HepG2 (cell line): ENCODE results near the gene ATP6V0D1. TPM values are rescaled to one million over a fixed set of nuclear protein-coding genes. Genes with fewer than 3 reads are reported as not detected.
A peak's percentile ranks its signal among the peaks of the same experiment; 100 is the strongest.

Source experiments
- ADNP ChIP-seq: sonication (generic); formaldehyde crosslinking; IDR thresholded peaks from 2 replicates; pipeline ENCODE4 v1.4.0; 2020; ENCODE audit warnings: missing genetic modification reagents
- ASH2L ChIP-seq: fragments of 300-600, 200-600 bp; sonication (generic); IDR thresholded peaks from 2 replicates; pipeline ENCODE4 v1.7.0; 2017; ENCODE audit warnings: low read depth, mild to moderate bottlenecking, moderate library complexity, mixed read lengths, low read length; ENCODE audit not compliant: insufficient read length
- ETV5 ChIP-seq: IDR thresholded peaks from 2 replicates; pipeline ENCODE4 v1.6.1; 2018; ENCODE audit warnings: missing biosample characterization, missing genetic modification reagents, inconsistent platforms, borderline replicate concordance
- HNRNPK ChIP-seq: fragments of 200-400 bp; formaldehyde crosslinking; IDR thresholded peaks from 2 replicates; pipeline ENCODE4 v1.6.1; 2018; ENCODE audit warnings: low read length, low read depth, moderate library complexity, mild to moderate bottlenecking; ENCODE audit not compliant: poor library complexity, severe bottlenecking
- PHF21A ChIP-seq: sonication (generic); formaldehyde crosslinking; IDR thresholded peaks from 2 replicates; pipeline ENCODE4 v1.5.0; 2020; ENCODE audit warnings: mild to moderate bottlenecking, missing genetic modification reagents
- RELA ChIP-seq: sonication (generic); formaldehyde crosslinking; IDR thresholded peaks from 2 replicates; pipeline ENCODE4 v1.4.0; 2020; ENCODE audit warnings: missing genetic modification reagents
- REXO4 ChIP-seq: sonication (generic); formaldehyde crosslinking; IDR thresholded peaks from 2 replicates; pipeline ENCODE4 v1.8.0; 2022; ENCODE audit warnings: missing genetic modification reagents, mild to moderate bottlenecking, borderline replicate concordance
- RFX1 ChIP-seq: fragments of 450-650 bp; IDR thresholded peaks from 2 replicates; pipeline ENCODE4 v1.6.1; 2017
- RFX5 ChIP-seq: IDR thresholded peaks from 2 replicates; pipeline ENCODE4 v1.6.1; 2011; ENCODE audit warnings: low read depth, low read length, improper control_type of control experiment
- RFXANK ChIP-seq: IDR thresholded peaks from 2 replicates; pipeline ENCODE4 v1.6.1; 2016
- SAP130 ChIP-seq: IDR thresholded peaks from 2 replicates; pipeline ENCODE4 v1.6.1; 2016; ENCODE audit warnings: low read depth
- SOX6 ChIP-seq, 2 experiments: fragments of 450-650 bp in 1 of 2; sonication (generic) in 1 of 2; formaldehyde crosslinking in 1 of 2; IDR thresholded peaks; 2 replicates each; pipeline versions ENCODE4 v1.4.0 to v1.6.1; 2017 to 2020; ENCODE audit warnings: antibody characterized with exemption in 1 of 2, mild to moderate bottlenecking in 1 of 2, missing genetic modification reagents in 1 of 2
- SP2 ChIP-seq: sonication (generic); formaldehyde crosslinking; IDR thresholded peaks from 2 replicates; pipeline ENCODE4 v1.5.1; 2020; ENCODE audit warnings: mild to moderate bottlenecking, missing genetic modification reagents
- SSRP1 ChIP-seq: IDR thresholded peaks from 2 replicates; pipeline ENCODE4 v1.6.1; 2016; ENCODE audit warnings: control low read depth
- ZNF460 ChIP-seq: sonication (generic); formaldehyde crosslinking; IDR thresholded peaks from 2 replicates; pipeline ENCODE4 v1.5.1; 2020; ENCODE audit warnings: missing genetic modification reagents, mild to moderate bottlenecking, borderline replicate concordance
- ZNF468 ChIP-seq: sonication (generic); formaldehyde crosslinking; IDR thresholded peaks from 2 replicates; pipeline ENCODE4 v1.8.0; 2022; ENCODE audit warnings: mild to moderate bottlenecking, moderate library complexity, missing genetic modification reagents
- ZNF501 ChIP-seq: sonication (generic); formaldehyde crosslinking; IDR thresholded peaks from 2 replicates; pipeline ENCODE4 v1.5.1; 2020; ENCODE audit warnings: mild to moderate bottlenecking, moderate library complexity, missing genetic modification reagents
- ZNF792 ChIP-seq: IDR thresholded peaks from 2 replicates; pipeline ENCODE4 v1.6.1; 2016
- polyA plus RNA-seq, 8 experiments: library from polyadenylated mRNA; depleted of rRNA in 3 of 8; stranded (reverse) in 7 of 8; unstranded in 1 of 8; fragments of >200 nt; fragmentation: Illumina TruSeq in 4 of 8; extraction: Trizol in 4 of 8; gene quantifications; 2 replicates each; pipeline versions ENCODE4 v1.2.1 to v1.2.3, GENCODE V29; 2011 to 2016; ENCODE audit warnings: low read depth in 4 of 8, missing spikeins in 1 of 8, mixed read lengths in 1 of 8; ENCODE audit not compliant: insufficient read depth in 1 of 8
- total RNA-seq, 5 experiments: library from RNA; depleted of rRNA; stranded (reverse); fragments of >200 nt; fragmentation: Illumina TruSeq; extraction: Trizol; gene quantifications; 2 replicates each; pipeline ENCODE4 v1.2.3, GENCODE V29; 2016; ENCODE audit warnings: low read depth in 1 of 5
- TF ChIP-seq, protein P1 (sequence below): IDR thresholded peaks from 2 replicates; pipeline ENCODE4 v1.6.1; 2016; ENCODE audit warnings: missing genetic modification reagents, missing compliant biosample characterization
- TF ChIP-seq, protein P2 (sequence below), 2 experiments: sonication (generic) in 1 of 2; formaldehyde crosslinking in 1 of 2; IDR thresholded peaks; 2 replicates each; pipeline versions ENCODE4 v1.4.0 to v1.6.1; 2016 to 2020; ENCODE audit warnings: borderline replicate concordance in 1 of 2, low read depth in 1 of 2, mild to moderate bottlenecking in 1 of 2, missing genetic modification reagents in 1 of 2
- TF ChIP-seq, protein P3 (sequence below): sonication (generic); formaldehyde crosslinking; IDR thresholded peaks from 2 replicates; pipeline ENCODE4 v1.5.0; 2020; ENCODE audit warnings: mild to moderate bottlenecking, missing genetic modification reagents

The ATP6V0D1 gene
- total and polyA plus RNA-seq, 2 of the 13 experiments (the other 11 are each of a cell fraction or from before 2014, with no cell fraction given): 51.1 to 61.3 TPM

DNA sequence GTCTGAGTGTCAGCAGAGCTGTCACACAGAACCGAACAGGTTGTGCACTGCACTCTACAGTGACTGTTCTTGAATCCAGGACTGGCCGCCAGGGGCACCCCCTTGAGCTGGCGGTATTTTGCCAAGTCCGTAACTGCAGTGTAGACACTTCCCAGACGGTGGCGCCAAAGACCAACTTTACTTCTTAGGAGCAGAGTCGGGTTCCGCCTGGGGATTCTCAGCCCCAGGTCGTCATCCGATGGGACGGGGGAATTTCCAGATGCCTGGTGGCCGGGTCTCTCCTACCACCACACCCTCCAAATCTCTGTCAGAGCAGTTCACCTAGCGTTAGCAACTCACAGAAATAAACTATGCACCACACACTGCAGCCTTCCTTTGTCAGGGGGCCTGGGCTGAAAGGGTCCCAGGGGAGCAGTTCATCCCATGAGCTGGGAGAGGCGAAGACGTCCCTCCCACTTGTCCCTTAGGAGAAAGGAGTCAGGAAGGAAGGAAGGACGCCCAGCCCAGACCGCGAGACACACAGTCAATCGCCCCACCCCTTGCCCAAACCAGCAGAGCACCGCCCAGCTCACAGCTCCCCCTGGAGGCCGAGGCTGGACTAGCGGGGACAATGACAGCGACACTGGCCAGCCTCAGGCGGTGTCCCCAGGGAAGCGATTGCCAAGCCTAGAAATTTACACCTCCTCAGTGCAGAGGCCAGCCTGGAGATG is 40.3 kb upstream of the ATP6V0D1 start (continued):
- TF ChIP-seq ZNF501 (CRISPR knock-in tag): peak; percentile 97
- TF ChIP-seq RFX1: no peak
- peak; percentile 82 for TF ChIP-seq PHF21A (CRISPR knock-in tag)
- no peak for TF ChIP-seq ADNP
- TF ChIP-seq, protein P1, sequence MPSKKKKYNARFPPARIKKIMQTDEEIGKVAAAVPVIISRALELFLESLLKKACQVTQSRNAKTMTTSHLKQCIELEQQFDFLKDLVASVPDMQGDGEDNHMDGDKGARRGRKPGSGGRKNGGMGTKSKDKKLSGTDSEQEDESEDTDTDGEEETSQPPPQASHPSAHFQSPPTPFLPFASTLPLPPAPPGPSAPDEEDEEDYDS (CRISPR knock-in tag): peak; percentile 43; the same call in 1 of the 2 replicates
- TF ChIP-seq ETV5: peak; percentile 30; the same call in 1 of the 2 replicates
- no peak for TF ChIP-seq ZNF460 (CRISPR knock-in tag)
- no peak; the same call in 1 of the 2 replicates for TF ChIP-seq RFXANK (CRISPR knock-in tag)
- peak; percentile 82 for TF ChIP-seq ASH2L
- no peak for TF ChIP-seq SOX6 (IDR thresholded peaks at IDR 0.05)
- TF ChIP-seq SOX6 (CRISPR knock-in tag; IDR thresholded peaks at IDR 0.05): peak; percentile 53
- TF ChIP-seq RELA: peak; percentile 86
- no peak for TF ChIP-seq HNRNPK
- TF ChIP-seq, protein P2, sequence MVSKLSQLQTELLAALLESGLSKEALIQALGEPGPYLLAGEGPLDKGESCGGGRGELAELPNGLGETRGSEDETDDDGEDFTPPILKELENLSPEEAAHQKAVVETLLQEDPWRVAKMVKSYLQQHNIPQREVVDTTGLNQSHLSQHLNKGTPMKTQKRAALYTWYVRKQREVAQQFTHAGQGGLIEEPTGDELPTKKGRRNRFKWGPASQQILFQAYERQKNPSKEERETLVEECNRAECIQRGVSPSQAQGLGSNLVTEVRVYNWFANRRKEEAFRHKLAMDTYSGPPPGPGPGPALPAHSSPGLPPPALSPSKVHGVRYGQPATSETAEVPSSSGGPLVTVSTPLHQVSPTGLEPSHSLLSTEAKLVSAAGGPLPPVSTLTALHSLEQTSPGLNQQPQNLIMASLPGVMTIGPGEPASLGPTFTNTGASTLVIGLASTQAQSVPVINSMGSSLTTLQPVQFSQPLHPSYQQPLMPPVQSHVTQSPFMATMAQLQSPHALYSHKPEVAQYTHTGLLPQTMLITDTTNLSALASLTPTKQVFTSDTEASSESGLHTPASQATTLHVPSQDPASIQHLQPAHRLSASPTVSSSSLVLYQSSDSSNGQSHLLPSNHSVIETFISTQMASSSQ (IDR thresholded peaks at IDR 0.05; ENCODE audit: low read depth): no peak
- TF ChIP-seq, protein P2 (CRISPR knock-in tag; IDR thresholded peaks at IDR 0.05; ENCODE audit: borderline replicate concordance): peak; percentile 56; the same call in 1 of the 2 replicates
- TF ChIP-seq SSRP1 (CRISPR knock-in tag): no peak
- TF ChIP-seq ZNF792 (CRISPR knock-in tag): 0 out of 2 replicates have a peak, but pooled peaks have one; percentile 31
- TF ChIP-seq REXO4: no peak
- TF ChIP-seq ZNF468 (CRISPR knock-in tag): no peak
- TF ChIP-seq SAP130 (CRISPR knock-in tag): peak; percentile 83
- TF ChIP-seq RFX5: no peak
- TF ChIP-seq, protein P3, sequence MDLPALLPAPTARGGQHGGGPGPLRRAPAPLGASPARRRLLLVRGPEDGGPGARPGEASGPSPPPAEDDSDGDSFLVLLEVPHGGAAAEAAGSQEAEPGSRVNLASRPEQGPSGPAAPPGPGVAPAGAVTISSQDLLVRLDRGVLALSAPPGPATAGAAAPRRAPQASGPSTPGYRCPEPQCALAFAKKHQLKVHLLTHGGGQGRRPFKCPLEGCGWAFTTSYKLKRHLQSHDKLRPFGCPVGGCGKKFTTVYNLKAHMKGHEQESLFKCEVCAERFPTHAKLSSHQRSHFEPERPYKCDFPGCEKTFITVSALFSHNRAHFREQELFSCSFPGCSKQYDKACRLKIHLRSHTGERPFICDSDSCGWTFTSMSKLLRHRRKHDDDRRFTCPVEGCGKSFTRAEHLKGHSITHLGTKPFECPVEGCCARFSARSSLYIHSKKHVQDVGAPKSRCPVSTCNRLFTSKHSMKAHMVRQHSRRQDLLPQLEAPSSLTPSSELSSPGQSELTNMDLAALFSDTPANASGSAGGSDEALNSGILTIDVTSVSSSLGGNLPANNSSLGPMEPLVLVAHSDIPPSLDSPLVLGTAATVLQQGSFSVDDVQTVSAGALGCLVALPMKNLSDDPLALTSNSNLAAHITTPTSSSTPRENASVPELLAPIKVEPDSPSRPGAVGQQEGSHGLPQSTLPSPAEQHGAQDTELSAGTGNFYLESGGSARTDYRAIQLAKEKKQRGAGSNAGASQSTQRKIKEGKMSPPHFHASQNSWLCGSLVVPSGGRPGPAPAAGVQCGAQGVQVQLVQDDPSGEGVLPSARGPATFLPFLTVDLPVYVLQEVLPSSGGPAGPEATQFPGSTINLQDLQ (CRISPR knock-in tag): no peak
- no peak for TF ChIP-seq SP2 (CRISPR knock-in tag)
